ENCODE results near the gene NCF4. TPM values are rescaled to one million over a fixed set of nuclear protein-coding genes. Genes with fewer than 3 reads are reported as not detected.

NCF4 gene
- total and polyA plus RNA-seq, 3 donors from 2014 or later = 2.7 to 7.1 (median 6.8) TPM

DNA sequence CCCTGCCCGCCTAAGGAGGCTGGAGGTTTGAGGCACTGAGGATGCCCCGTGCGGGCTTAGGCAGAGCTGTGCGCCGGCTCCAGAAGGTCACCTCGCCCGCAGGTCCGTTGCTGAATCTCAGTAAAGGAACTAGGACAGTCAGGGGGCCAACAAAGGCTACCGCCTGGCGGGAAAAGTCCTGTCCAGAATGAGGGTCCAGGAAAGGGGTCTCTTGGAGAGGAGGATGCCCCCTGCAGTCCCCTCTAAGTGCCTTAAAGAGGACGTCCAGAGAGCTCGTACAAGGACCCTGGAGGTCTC is 44.5 kb upstream of the NCF4 start:
- WGBS, 2 donors = 0 to 5% methylated on average over 2 to 12 of the region's 12 CpGs
- TF ChIP-seq, protein P1, sequence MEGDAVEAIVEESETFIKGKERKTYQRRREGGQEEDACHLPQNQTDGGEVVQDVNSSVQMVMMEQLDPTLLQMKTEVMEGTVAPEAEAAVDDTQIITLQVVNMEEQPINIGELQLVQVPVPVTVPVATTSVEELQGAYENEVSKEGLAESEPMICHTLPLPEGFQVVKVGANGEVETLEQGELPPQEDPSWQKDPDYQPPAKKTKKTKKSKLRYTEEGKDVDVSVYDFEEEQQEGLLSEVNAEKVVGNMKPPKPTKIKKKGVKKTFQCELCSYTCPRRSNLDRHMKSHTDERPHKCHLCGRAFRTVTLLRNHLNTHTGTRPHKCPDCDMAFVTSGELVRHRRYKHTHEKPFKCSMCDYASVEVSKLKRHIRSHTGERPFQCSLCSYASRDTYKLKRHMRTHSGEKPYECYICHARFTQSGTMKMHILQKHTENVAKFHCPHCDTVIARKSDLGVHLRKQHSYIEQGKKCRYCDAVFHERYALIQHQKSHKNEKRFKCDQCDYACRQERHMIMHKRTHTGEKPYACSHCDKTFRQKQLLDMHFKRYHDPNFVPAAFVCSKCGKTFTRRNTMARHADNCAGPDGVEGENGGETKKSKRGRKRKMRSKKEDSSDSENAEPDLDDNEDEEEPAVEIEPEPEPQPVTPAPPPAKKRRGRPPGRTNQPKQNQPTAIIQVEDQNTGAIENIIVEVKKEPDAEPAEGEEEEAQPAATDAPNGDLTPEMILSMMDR (IDR thresholded peaks at IDR 0.05) = no peak
- no peak for TF ChIP-seq POLR2A (IDR thresholded peaks at IDR 0.05)
- peaks cover 9% of the 10 kb centered on the region for H3K4me1 ChIP-seq
- H3K9me3 ChIP-seq = no peaks in the 10 kb centered on the region
- peak overlapping the region; percentile 10 to 55 for H3K4me3 ChIP-seq
- no peak overlapping the region for H3K27ac ChIP-seq
- no peaks in the 10 kb centered on the region for H3K36me3 ChIP-seq (ENCODE audit: low read depth, missing control alignments)
- H3K27me3 ChIP-seq = no peaks in the 10 kb centered on the region
- intact Hi-C loops (cut with DNase I; ENCODE audit: low total_unique reads) = no loop called here
- DNase-seq = no peak

DNA sequence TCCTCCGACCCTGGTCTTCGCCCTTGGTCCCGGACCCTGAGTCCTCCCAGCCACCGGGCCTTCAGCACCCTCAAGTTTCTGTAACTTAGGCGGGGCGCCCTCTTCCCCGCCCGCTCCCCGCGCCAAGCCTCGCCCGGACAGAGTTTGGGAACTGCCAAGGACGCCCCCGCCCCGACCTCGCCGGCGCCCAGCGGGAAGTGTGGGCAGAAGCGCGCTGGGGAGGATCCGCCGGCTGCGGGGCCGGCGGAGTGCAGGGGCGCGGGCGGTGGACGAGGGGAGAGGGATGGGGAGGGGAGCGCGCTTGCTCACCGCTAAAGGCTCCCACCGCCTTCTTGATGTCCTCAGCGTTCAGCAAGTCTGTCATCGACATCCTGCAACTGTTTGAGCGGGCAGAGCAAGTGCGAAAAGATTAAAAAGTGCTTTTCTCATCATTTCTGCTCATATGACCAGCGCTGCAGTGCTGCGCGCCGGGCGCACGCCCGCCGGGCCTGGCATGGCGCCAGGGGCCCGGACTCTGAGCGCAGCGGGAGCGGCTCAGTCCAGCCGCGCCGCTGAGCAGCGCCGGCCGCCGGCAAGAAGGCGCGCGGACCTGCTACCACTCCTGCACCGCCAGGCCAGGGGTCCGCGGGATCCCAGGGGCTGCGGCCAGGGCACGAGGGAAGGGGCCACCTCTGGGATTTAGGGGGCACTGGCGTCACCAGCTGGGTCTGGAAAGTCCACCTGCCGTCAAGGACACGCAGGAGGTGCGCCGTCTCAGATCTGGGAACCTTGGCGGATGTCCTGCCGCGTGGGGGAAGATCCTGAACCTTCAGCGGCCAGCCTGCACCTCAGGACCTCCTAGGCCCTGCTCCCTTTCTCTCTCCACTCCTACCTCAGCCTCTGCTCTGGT is 43.9 kb upstream of the NCF4 start, which contains the start of gene PVALB:
Gene PVALB (minus strand): TSS at position 400 of the 889 bp plus-strand sequence. CDS start 30 bp downstream, at position 370.
- intact Hi-C loops (cut with DNase I; ENCODE audit: low total_unique reads) = no loop called here
- no peaks in the 10 kb centered on the region for H3K27me3 ChIP-seq
- peak within 1 kb of the TSS; percentile 10 to 55 for H3K4me3 ChIP-seq
- no peak for TF ChIP-seq POLR2A (IDR thresholded peaks at IDR 0.05)
- TF ChIP-seq, protein P1 (IDR thresholded peaks at IDR 0.05) = no peak
- DNase-seq = peak; percentile 23
- no peaks in the 10 kb centered on the region for H3K36me3 ChIP-seq (ENCODE audit: low read depth, missing control alignments)
- 1% methylated on average over 41 to 71 of the region's 75 CpGs for WGBS, 2 donors
- H3K4me1 ChIP-seq = peaks cover 9% of the 10 kb centered on the region
- no peaks in the 10 kb centered on the region for H3K9me3 ChIP-seq
- no peak within 1 kb of the TSS for H3K27ac ChIP-seq

DNA sequence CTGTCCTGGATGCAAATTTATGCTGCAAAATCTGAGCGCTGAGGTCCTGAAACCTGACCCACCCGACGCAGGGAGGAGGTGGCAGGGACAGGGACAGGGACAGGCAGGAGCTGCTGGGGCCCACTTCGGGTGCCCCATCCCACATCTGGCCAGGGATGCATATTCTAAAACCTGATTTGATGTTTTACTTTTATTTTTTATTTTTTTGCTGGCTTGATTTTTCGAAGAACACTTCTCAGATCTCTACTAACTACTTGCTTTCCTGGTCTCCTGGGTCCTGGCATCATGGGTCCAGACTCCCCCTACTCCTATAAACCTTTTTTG is 43.3 kb upstream of the NCF4 start:
- H3K9me3 ChIP-seq = no peaks in the 10 kb centered on the region
- no peak for DNase-seq
- no peak overlapping the region for H3K27ac ChIP-seq
- intact Hi-C loops (cut with DNase I; ENCODE audit: low total_unique reads) = no loop called here
- H3K4me3 ChIP-seq = no peak overlapping the region
- no peaks in the 10 kb centered on the region for H3K36me3 ChIP-seq (ENCODE audit: low read depth, missing control alignments)
- H3K4me1 ChIP-seq = peaks cover 9% of the 10 kb centered on the region
- WGBS, 2 donors = 24 to 35% methylated on average over 5 of the region's 5 CpGs
- no peaks in the 10 kb centered on the region for H3K27me3 ChIP-seq
- TF ChIP-seq, protein P1 (IDR thresholded peaks at IDR 0.05) = no peak

DNA sequence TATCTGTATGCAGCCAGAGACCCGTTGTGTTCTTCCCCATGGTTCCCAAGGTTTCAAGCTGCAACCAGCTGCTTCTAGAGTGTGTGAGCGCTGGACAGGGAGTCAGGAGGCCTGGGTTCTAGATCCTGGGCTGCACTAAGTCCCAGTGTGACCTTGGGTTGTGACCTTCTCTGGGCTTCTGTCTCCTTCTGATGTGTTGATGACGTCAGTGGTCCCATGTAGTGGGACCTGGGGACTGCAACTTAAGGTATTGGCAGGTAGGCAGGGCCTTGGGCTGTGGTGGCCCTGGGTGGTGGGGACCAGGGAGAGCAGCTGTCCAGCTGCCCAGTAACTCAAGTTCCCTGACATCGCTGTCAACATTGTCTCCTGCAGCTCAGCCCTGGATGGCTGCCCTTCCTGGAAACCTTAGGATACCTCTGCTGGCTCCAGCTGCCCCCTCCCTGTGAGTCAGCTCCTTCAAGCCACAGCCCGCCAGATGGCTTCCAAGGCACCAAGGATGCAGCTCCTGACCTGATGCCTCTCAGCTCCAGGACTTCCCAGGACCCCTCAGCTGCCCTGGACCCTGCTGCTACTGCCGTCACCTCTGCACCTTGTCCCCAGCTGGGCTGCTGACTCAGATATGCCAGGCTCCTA is 42.7 kb upstream of the NCF4 start:
- Histone ChIP-seq H3K27ac (no peak overlapping the region), H3K36me3 (ENCODE audit: low read depth, missing control alignments) (no peaks in the 10 kb centered on the region), H3K4me3 (no peak overlapping the region), H3K9me3 (no peaks in the 10 kb centered on the region), H3K4me1 (peaks cover 9% of the 10 kb centered on the region), H3K27me3 (no peaks in the 10 kb centered on the region)
- intact Hi-C loops (cut with DNase I; ENCODE audit: low total_unique reads) = no loop called here
- no peak for TF ChIP-seq POLR2A (IDR thresholded peaks at IDR 0.05)
- TF ChIP-seq, protein P1 (IDR thresholded peaks at IDR 0.05) = no peak
- no peak for DNase-seq
- 72 to 83% methylated on average over 3 to 6 of the region's 6 CpGs for WGBS, 2 donors
